ENCODE results near the gene RSRC2. TPM values are rescaled to one million over a fixed set of nuclear protein-coding genes. Genes with fewer than 3 reads are reported as not detected.
"Not testable (repeated sequence)": the region's sequence is repeated elsewhere in the genome, so short reads cannot be mapped to it uniquely, and the experiment has no call there.

The RSRC2 gene
- polyA plus RNA-seq, 3 donors, result 7.6 to 63.5 (median 15.8) TPM

- peaks cover 10% of the 10 kb centered on the region for H4K20me1 ChIP-seq (ENCODE audit: insufficient read depth, low read length)
- not testable (repeated sequence) for H3K79me2 ChIP-seq (ENCODE audit: insufficient read depth, low read length); H3K4me3 ChIP-seq (replicated peaks in 1 of 3; ENCODE audit: low read depth in 2 of 3, low read length in 3 of 3); H3K4me1 Mint-ChIP-seq; H3K4me2 ChIP-seq (replicated peaks; ENCODE audit: extremely low read depth, low read length, poor library complexity, severe bottlenecking); H3K4me3 Mint-ChIP-seq; H2AFZ ChIP-seq (ENCODE audit: insufficient read depth, low read depth, low read length, poor library complexity, severe bottlenecking); H3K27me3 ChIP-seq (ENCODE audit: control insufficient read depth in 2 of 2, insufficient read depth in 2 of 2, low read length in 2 of 2); DNase-seq; H3K9me3 ChIP-seq (replicated peaks in 1 of 2; ENCODE audit: control insufficient read depth in 1 of 2, insufficient read depth in 1 of 2, low read length in 2 of 2); H3K4me1 ChIP-seq (ENCODE audit: control insufficient read depth in 1 of 2, insufficient read depth in 2 of 2, low read length in 2 of 2); H3K9me3 Mint-ChIP-seq; H3K9ac ChIP-seq (ENCODE audit: insufficient read depth, low read length, poor library complexity, severe bottlenecking); H3K27me3 Mint-ChIP-seq (ENCODE audit: low read depth in 3 of 3); H3K27ac ChIP-seq (ENCODE audit: low read depth in 1 of 2, low read length in 2 of 2)
- WGBS (ENCODE audit: insufficient coverage), result 94% methylated on average over 3 of the region's 6 CpGs
- Mint-ChIP-seq H3K36me3 (peaks cover 17 to 20% of the 10 kb centered on the region in 2 donors), H3K27ac (peak overlapping the region in 1 of 7 donors; percentile 9)
- H3K36me3 ChIP-seq (replicated peaks in 1 of 2; ENCODE audit: control insufficient read depth in 1 of 2, insufficient read depth in 2 of 2, low read length in 2 of 2), result peaks cover 18 to 25% of the 10 kb centered on the region in 2 donors
- intact Hi-C loops (cut with micrococcal nuclease), result loop anchor here in 1 of 2 donors (5.0 kb wide), 1 partner anchor 73 kb away; no protein-coding TSS in a partner anchor
These were observed 56.9 kb downstream of the RSRC2 start for GRCh38 chr12:122469856-122470255.

- Histone ChIP-seq H3K4me2 (replicated peaks; ENCODE audit: extremely low read depth, low read length, poor library complexity, severe bottlenecking) (no peak overlapping the region), H3K27me3 (ENCODE audit: control insufficient read depth in 2 of 2, insufficient read depth in 2 of 2, low read length in 2 of 2) (no peaks in the 10 kb centered on the region), H3K79me2 (ENCODE audit: insufficient read depth, low read length) (no peaks in the 10 kb centered on the region), H2AFZ (ENCODE audit: insufficient read depth, low read depth, low read length, poor library complexity, severe bottlenecking) (no peak overlapping the region), H4K20me1 (ENCODE audit: insufficient read depth, low read length) (no peaks in the 10 kb centered on the region), H3K36me3 (replicated peaks in 1 of 2; ENCODE audit: control insufficient read depth in 1 of 2, insufficient read depth in 2 of 2, low read length in 2 of 2) (peaks cover 2 to 7% of the 10 kb centered on the region in 2 donors), H3K4me1 (ENCODE audit: control insufficient read depth in 1 of 2, insufficient read depth in 2 of 2, low read length in 2 of 2) (peaks cover 5 to 8% of the 10 kb centered on the region in 2 donors), H3K27ac (ENCODE audit: low read depth in 1 of 2, low read length in 2 of 2) (no peak overlapping the region), H3K9ac (ENCODE audit: insufficient read depth, low read length, poor library complexity, severe bottlenecking) (no peak overlapping the region), H3K4me3 (replicated peaks in 1 of 3; ENCODE audit: low read depth in 2 of 3, low read length in 3 of 3) (no peak overlapping the region), H3K9me3 (replicated peaks in 1 of 2; ENCODE audit: control insufficient read depth in 1 of 2, insufficient read depth in 1 of 2, low read length in 2 of 2) (no peaks in the 10 kb centered on the region)
- H3K27me3 Mint-ChIP-seq (ENCODE audit: low read depth in 3 of 3), result peaks cover 0 to 3% (median 0%) of the 10 kb centered on the region in 3 donors
- H3K36me3 Mint-ChIP-seq, result peaks cover under 1 to 2% of the 10 kb centered on the region in 2 donors
- peaks cover 11% of the 10 kb centered on the region for H3K4me1 Mint-ChIP-seq
- no peak for DNase-seq
- H3K27ac Mint-ChIP-seq, result no peak overlapping the region
- WGBS (ENCODE audit: insufficient coverage), result 90% methylated on average over 2 of the region's 4 CpGs
- no peak overlapping the region for H3K4me3 Mint-ChIP-seq
- TF ChIP-seq CTCF (IDR thresholded peaks at IDR 0.05), result no peak
- intact Hi-C loops (cut with micrococcal nuclease), result no loop called here
- peaks cover 0 to 1% (median 0%) of the 10 kb centered on the region in 7 donors for H3K9me3 Mint-ChIP-seq
These were observed 58.8 kb downstream of the RSRC2 start for GRCh38 chr12:122467983-122468382.

GRCh38 chr12:122464317-122465042 is 62.3 kb downstream of the RSRC2 start:
- intact Hi-C loops (cut with micrococcal nuclease), result loop anchor here in 1 of 2 donors (5.0 kb wide), 1 partner anchor 42 kb away; the partner anchor contains the start of gene CLIP1
- DNase-seq, result peak; percentile 76 to 89 (median 80)
- H3K9me3 ChIP-seq (replicated peaks in 1 of 2; ENCODE audit: control insufficient read depth in 1 of 2, insufficient read depth in 1 of 2, low read length in 2 of 2); H2AFZ ChIP-seq (ENCODE audit: insufficient read depth, low read depth, low read length, poor library complexity, severe bottlenecking); H3K27me3 Mint-ChIP-seq (ENCODE audit: low read depth in 3 of 3); H3K9ac ChIP-seq (ENCODE audit: insufficient read depth, low read length, poor library complexity, severe bottlenecking); H3K36me3 Mint-ChIP-seq; H4K20me1 ChIP-seq (ENCODE audit: insufficient read depth, low read length); H3K36me3 ChIP-seq (replicated peaks in 1 of 2; ENCODE audit: control insufficient read depth in 1 of 2, insufficient read depth in 2 of 2, low read length in 2 of 2); H3K4me1 Mint-ChIP-seq; H3K27me3 ChIP-seq (ENCODE audit: control insufficient read depth in 2 of 2, insufficient read depth in 2 of 2, low read length in 2 of 2); H3K4me3 ChIP-seq (replicated peaks in 1 of 3; ENCODE audit: low read depth in 2 of 3, low read length in 3 of 3); H3K4me1 ChIP-seq (ENCODE audit: control insufficient read depth in 1 of 2, insufficient read depth in 2 of 2, low read length in 2 of 2); H3K79me2 ChIP-seq (ENCODE audit: insufficient read depth, low read length); H3K9me3 Mint-ChIP-seq: not testable (repeated sequence)
- peak overlapping the region; percentile 28 for H3K4me2 ChIP-seq (replicated peaks; ENCODE audit: extremely low read depth, low read length, poor library complexity, severe bottlenecking)
- H3K4me3 Mint-ChIP-seq, result peak overlapping the region; percentile 42 to 62
- peak overlapping the region; percentile 24 to 25 for H3K27ac ChIP-seq (ENCODE audit: low read depth in 1 of 2, low read length in 2 of 2)
- no CpG with 5 or more reads among the region's 17 CpGs for WGBS (ENCODE audit: insufficient coverage)
- peak overlapping the region; percentile 77 to 92 (median 87) for H3K27ac Mint-ChIP-seq

Measured in CD14-positive monocyte (primary cell).